Measurements from ENCODE around the gene JARID2. TPM values are rescaled to one million over a fixed set of nuclear protein-coding genes. Genes with fewer than 3 reads are reported as not detected.

JARID2 gene
- total RNA-seq, 1 donor = 9.1 TPM

- no peak overlapping the region for H3K4me3 ChIP-seq (ENCODE audit: low read depth, low read length)
- peak; percentile 23 for DNase-seq (ENCODE audit: low read depth)
- TF ChIP-seq, protein P1, sequence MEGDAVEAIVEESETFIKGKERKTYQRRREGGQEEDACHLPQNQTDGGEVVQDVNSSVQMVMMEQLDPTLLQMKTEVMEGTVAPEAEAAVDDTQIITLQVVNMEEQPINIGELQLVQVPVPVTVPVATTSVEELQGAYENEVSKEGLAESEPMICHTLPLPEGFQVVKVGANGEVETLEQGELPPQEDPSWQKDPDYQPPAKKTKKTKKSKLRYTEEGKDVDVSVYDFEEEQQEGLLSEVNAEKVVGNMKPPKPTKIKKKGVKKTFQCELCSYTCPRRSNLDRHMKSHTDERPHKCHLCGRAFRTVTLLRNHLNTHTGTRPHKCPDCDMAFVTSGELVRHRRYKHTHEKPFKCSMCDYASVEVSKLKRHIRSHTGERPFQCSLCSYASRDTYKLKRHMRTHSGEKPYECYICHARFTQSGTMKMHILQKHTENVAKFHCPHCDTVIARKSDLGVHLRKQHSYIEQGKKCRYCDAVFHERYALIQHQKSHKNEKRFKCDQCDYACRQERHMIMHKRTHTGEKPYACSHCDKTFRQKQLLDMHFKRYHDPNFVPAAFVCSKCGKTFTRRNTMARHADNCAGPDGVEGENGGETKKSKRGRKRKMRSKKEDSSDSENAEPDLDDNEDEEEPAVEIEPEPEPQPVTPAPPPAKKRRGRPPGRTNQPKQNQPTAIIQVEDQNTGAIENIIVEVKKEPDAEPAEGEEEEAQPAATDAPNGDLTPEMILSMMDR (IDR thresholded peaks at IDR 0.05; ENCODE audit: insufficient read depth, low read depth, low read length) = no peak
These were observed 143.4 kb downstream of the JARID2 start for GRCh38 chr6:15389084-15389764.

- H3K4me3 ChIP-seq (ENCODE audit: low read depth, low read length) = no peak overlapping the region
- TF ChIP-seq, protein P1 (IDR thresholded peaks at IDR 0.05; ENCODE audit: insufficient read depth, low read depth, low read length) = peak; percentile 82
- DNase-seq (ENCODE audit: low read depth) = peak; percentile 70
These were observed 144.2 kb downstream of the JARID2 start for GRCh38 chr6:15389765-15390723.

GRCh38 chr6:15391500-15391899, 145.6 kb downstream of the JARID2 start:
- no peak overlapping the region for H3K4me3 ChIP-seq (ENCODE audit: low read depth, low read length)
- DNase-seq (ENCODE audit: low read depth) = no peak
- TF ChIP-seq, protein P1 (IDR thresholded peaks at IDR 0.05; ENCODE audit: insufficient read depth, low read depth, low read length) = no peak

DNA sequence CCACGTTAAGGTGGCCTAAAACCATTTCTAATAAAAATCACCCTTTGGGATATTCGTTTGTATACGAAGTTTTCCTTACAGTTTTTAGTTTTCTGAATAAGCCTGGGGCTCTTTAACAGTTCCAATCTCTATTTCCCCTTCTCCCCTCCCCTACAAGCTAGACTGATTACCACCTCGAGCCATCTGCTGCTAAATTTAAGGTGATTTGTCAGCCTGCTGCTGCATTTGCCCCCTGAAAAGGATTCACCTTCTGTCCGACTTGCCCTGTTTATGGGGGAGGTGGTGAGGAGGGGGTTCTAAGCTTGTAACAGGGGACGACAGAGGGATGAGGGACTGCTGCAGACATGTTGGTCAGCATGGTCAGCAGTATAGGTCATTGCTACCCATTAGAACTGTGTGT, 146.3 kb downstream of the JARID2 start:
- H3K4me3 ChIP-seq (ENCODE audit: low read depth, low read length) = no peak overlapping the region
- no peak for DNase-seq (ENCODE audit: low read depth)
- TF ChIP-seq, protein P1 (IDR thresholded peaks at IDR 0.05; ENCODE audit: insufficient read depth, low read depth, low read length) = no peak

GRCh38 chr6:15393605-15394004, 147.7 kb downstream of the JARID2 start:
- TF ChIP-seq, protein P1 (IDR thresholded peaks at IDR 0.05; ENCODE audit: insufficient read depth, low read depth, low read length) = no peak
- no peak for DNase-seq (ENCODE audit: low read depth)
- H3K4me3 ChIP-seq (ENCODE audit: low read depth, low read length) = no peak overlapping the region

DNA sequence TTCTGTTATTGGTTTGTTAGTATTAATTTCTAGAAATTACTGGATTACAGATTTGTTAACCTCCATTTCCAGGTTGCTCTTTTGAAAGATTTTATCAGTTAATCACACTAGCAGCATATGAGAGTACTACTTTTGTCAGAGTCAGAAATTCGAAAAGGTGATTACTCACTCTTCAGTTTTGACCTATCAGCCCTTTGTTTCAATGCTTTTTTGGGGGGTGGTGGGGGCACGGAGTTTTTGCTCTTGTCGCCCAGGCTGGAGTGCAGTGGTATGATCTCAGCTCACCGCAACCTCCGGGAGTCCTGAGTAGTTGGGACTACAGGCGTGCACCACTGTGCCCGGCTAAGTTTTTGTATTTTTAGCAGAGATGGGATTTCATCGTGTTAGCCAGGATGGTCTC, 149.2 kb downstream of the JARID2 start:
- TF ChIP-seq, protein P1 (IDR thresholded peaks at IDR 0.05; ENCODE audit: insufficient read depth, low read depth, low read length) = no peak
- no peak for DNase-seq (ENCODE audit: low read depth)
- no peak overlapping the region for H3K4me3 ChIP-seq (ENCODE audit: low read depth, low read length)
